Hepatocyte (in vitro differentiated cells): ENCODE data around the gene CHAF1A. TPM values are rescaled to one million over a fixed set of nuclear protein-coding genes. Genes with fewer than 3 reads are reported as not detected.
A peak's percentile ranks its signal among the peaks of the same experiment; 100 is the strongest.

Source experiments
- DNase-seq: peaks from one replicate; pipeline ENCODE4 v3.0.0-alpha.2; 2016; ENCODE audit warnings: low spot score
- H2AFZ ChIP-seq: fragments of 200-600 bp; sonication (generic); 2 replicates; pipeline ENCODE4 v1.6.0; 2016; ENCODE audit warnings: antibody characterized with exemption, mild to moderate bottlenecking
- H3K27ac ChIP-seq: fragments of 200-600 bp; sonication (generic); 2 replicates; pipeline ENCODE4 v1.5.1; 2016; ENCODE audit warnings: mild to moderate bottlenecking
- H3K27me3 ChIP-seq: fragments of 200-600 bp; sonication (generic); 2 replicates; pipeline ENCODE4 v1.6.1; 2016
- H3K36me3 ChIP-seq: fragments of 200-600 bp; sonication (generic); replicated peaks from 2 replicates; pipeline ENCODE4 v1.5.1; 2016; ENCODE audit warnings: low read depth; ENCODE audit not compliant: insufficient read depth
- H3K4me1 ChIP-seq: fragments of 200-600 bp; sonication (generic); 2 replicates; pipeline ENCODE4 v1.5.1; 2016; ENCODE audit warnings: mild to moderate bottlenecking, moderate library complexity; ENCODE audit not compliant: insufficient read depth
- H3K4me2 ChIP-seq: fragments of 200-600 bp; sonication (generic); 2 replicates; pipeline ENCODE4 v1.6.0; 2016
- H3K4me3 ChIP-seq: fragments of 200-600 bp; sonication (generic); 2 replicates; pipeline ENCODE4 v1.5.1; 2016; ENCODE audit warnings: mild to moderate bottlenecking
- H3K79me2 ChIP-seq: fragments of 200-600 bp; sonication (generic); 2 replicates; pipeline ENCODE4 v1.6.0; 2017; ENCODE audit warnings: mild to moderate bottlenecking
- H3K9me2 ChIP-seq: fragments of 200-600 bp; sonication (generic); replicated peaks from 2 replicates; pipeline ENCODE4 v1.6.0; 2017; ENCODE audit warnings: mild to moderate bottlenecking; ENCODE audit not compliant: insufficient read depth
- H3K9me3 ChIP-seq: fragments of 200-600 bp; sonication (generic); 2 replicates; pipeline ENCODE4 v1.5.1; 2016; ENCODE audit warnings: low read depth, mild to moderate bottlenecking
- H4K20me1 ChIP-seq: fragments of 200-600 bp; sonication (generic); 2 replicates; pipeline ENCODE4 v1.6.0; 2016; ENCODE audit warnings: mild to moderate bottlenecking; ENCODE audit not compliant: insufficient read depth, poor library complexity, severe bottlenecking
- CTCF ChIP-seq: fragments of 200-600 bp; sonication (generic); IDR thresholded peaks from 2 replicates; pipeline ENCODE4 v1.5.1; 2016; ENCODE audit warnings: antibody characterized with exemption, mild to moderate bottlenecking; ENCODE audit not compliant: poor library complexity
- EZH2 ChIP-seq: fragments of 200-600 bp; sonication (generic); IDR thresholded peaks from 2 replicates; pipeline ENCODE4 v1.6.1; 2016; ENCODE audit warnings: antibody characterized with exemption, mild to moderate bottlenecking, borderline replicate concordance
- EZH2phosphoT487 ChIP-seq: fragments of 200-600 bp; sonication (generic); IDR thresholded peaks from one replicate; pipeline ENCODE4 v1.6.1; 2018; ENCODE audit warnings: antibody characterized with exemption, mild to moderate bottlenecking, low read depth, moderate library complexity; ENCODE audit not compliant: unreplicated experiment, severe bottlenecking
- WGBS: methylation state at CpG from one replicate; pipeline ENCODE4 v1.1.6; 2016; ENCODE audit warnings: low lambda C conversion rate; ENCODE audit errors: missing lambda C conversion rate; 5-methylcytosine and 5-hydroxymethylcytosine counted together
- polyA plus RNA-seq: library from polyadenylated mRNA; unstranded; fragments of >200 nt; fragmentation: Nextera tagmentation; extraction: Ambion mirVana; gene quantifications from 2 replicates; pipeline ENCODE4 v1.2.1, GENCODE V29; 2016
- total RNA-seq: library from RNA; depleted of rRNA; stranded (reverse); fragments of >200 nt; gene quantifications from 2 replicates; pipeline ENCODE4 v1.2.3, GENCODE V29; 2014

CHAF1A gene
- total and polyA plus RNA-seq, 2 experiments from 2014 or later: 6.2 to 6.5 TPM

GRCh38 chr19:4370418-4371041 lies 31.9 kb upstream of the CHAF1A start:
- Histone ChIP-seq H3K4me1 (peaks cover 46% of the 10 kb centered on the region), H3K79me2 (peaks cover 84% of the 10 kb centered on the region), H3K4me3 (no peak overlapping the region), H4K20me1 (peaks cover 24% of the 10 kb centered on the region), H2AFZ (no peak overlapping the region), H3K27ac (peak overlapping the region; percentile 51), H3K9me2 (no peaks in the 10 kb centered on the region), H3K4me2 (no peak overlapping the region), H3K9me3 (no peaks in the 10 kb centered on the region), H3K27me3 (no peaks in the 10 kb centered on the region), H3K36me3 (no peaks in the 10 kb centered on the region)
- WGBS: 97% methylated on average over 13 of the region's 15 CpGs
- TF ChIP-seq CTCF: no peak
- no peak for TF ChIP-seq EZH2phosphoT487
- no peak for TF ChIP-seq EZH2
- DNase-seq: no peak

- peaks cover 87% of the 10 kb centered on the region for H3K79me2 ChIP-seq
- no peak overlapping the region for H3K4me3 ChIP-seq
- DNase-seq: no peak
- H3K9me2 ChIP-seq: no peaks in the 10 kb centered on the region
- TF ChIP-seq EZH2phosphoT487 (no peak), CTCF (no peak), EZH2 (no peak)
- H4K20me1 ChIP-seq: peaks cover 30% of the 10 kb centered on the region
- no peaks in the 10 kb centered on the region for H3K36me3 ChIP-seq
- H3K4me1 ChIP-seq: peaks cover 55% of the 10 kb centered on the region
- H3K9me3 ChIP-seq: no peaks in the 10 kb centered on the region
- no peak overlapping the region for H2AFZ ChIP-seq
- peak overlapping the region; percentile 51 for H3K27ac ChIP-seq
- WGBS: 90% methylated on average over 31 of the region's 31 CpGs
- H3K27me3 ChIP-seq: no peaks in the 10 kb centered on the region
- H3K4me2 ChIP-seq: no peak overlapping the region
These were observed 30.9 kb upstream of the CHAF1A start for GRCh38 chr19:4371247-4372164.

GRCh38 chr19:4372165-4373012 lies 30.1 kb upstream of the CHAF1A start:
- H3K36me3 ChIP-seq: no peaks in the 10 kb centered on the region
- H3K79me2 ChIP-seq: peaks cover 88% of the 10 kb centered on the region
- H3K27ac ChIP-seq: peak overlapping the region; percentile 97
- H3K9me2 ChIP-seq: no peaks in the 10 kb centered on the region
- H4K20me1 ChIP-seq: peaks cover 30% of the 10 kb centered on the region
- H3K4me1 ChIP-seq: peaks cover 62% of the 10 kb centered on the region
- no peak overlapping the region for H3K4me3 ChIP-seq
- TF ChIP-seq EZH2: no peak
- no peak for TF ChIP-seq EZH2phosphoT487
- no peak for TF ChIP-seq CTCF
- H3K4me2 ChIP-seq: no peak overlapping the region
- H3K27me3 ChIP-seq: no peaks in the 10 kb centered on the region
- no peak for DNase-seq
- 94% methylated on average over 22 of the region's 22 CpGs for whole genome bisulfite sequencing
- H3K9me3 ChIP-seq: no peaks in the 10 kb centered on the region
- H2AFZ ChIP-seq: no peak overlapping the region
